Lower leg skin (tissue), 3 donors: ENCODE data around the gene TMEM184C.

ENCODE experiments used
- POLR2A ChIP-seq, 2 donors: fragments of 450-650 bp; IDR thresholded peaks; one replicate each; pipeline ENCODE4 v1.6.1; 2016 to 2017; ENCODE audit warnings: antibody characterized with exemption in 2 of 2, mild to moderate bottlenecking in 1 of 2, moderate library complexity in 1 of 2
- TF ChIP-seq, protein P1 (sequence below), 3 donors: fragments of 450-650 bp; IDR thresholded peaks; one replicate each; pipeline ENCODE4 v1.5.1; 2016; ENCODE audit warnings: antibody characterized with exemption in 3 of 3, mild to moderate bottlenecking in 3 of 3, moderate library complexity in 2 of 3

GRCh38 chr4:147633113-147633512 lies 15.9 kb downstream of the TMEM184C start:
- TF ChIP-seq POLR2A (IDR thresholded peaks at IDR 0.05), result no peak
- TF ChIP-seq, protein P1, sequence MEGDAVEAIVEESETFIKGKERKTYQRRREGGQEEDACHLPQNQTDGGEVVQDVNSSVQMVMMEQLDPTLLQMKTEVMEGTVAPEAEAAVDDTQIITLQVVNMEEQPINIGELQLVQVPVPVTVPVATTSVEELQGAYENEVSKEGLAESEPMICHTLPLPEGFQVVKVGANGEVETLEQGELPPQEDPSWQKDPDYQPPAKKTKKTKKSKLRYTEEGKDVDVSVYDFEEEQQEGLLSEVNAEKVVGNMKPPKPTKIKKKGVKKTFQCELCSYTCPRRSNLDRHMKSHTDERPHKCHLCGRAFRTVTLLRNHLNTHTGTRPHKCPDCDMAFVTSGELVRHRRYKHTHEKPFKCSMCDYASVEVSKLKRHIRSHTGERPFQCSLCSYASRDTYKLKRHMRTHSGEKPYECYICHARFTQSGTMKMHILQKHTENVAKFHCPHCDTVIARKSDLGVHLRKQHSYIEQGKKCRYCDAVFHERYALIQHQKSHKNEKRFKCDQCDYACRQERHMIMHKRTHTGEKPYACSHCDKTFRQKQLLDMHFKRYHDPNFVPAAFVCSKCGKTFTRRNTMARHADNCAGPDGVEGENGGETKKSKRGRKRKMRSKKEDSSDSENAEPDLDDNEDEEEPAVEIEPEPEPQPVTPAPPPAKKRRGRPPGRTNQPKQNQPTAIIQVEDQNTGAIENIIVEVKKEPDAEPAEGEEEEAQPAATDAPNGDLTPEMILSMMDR (IDR thresholded peaks at IDR 0.05), result no peak
